OCI-LY1 (cell line): Measurements from ENCODE around the gene ERCC5.

Source experiments
- H2AFZ ChIP-seq: fragments of 200-600 bp; sonication (generic), shearing (Covaris generic); 2 replicates; pipeline ENCODE4 v1.6.0; 2014; ENCODE audit warnings: antibody characterized with exemption, mild to moderate bottlenecking, low read length
- H3F3A ChIP-seq: fragments of 200-600 bp; sonication (generic), shearing (Covaris generic); 2 replicates; pipeline ENCODE4 v1.6.0; 2014; ENCODE audit warnings: mild to moderate bottlenecking, antibody characterized with exemption, low read length, moderate library complexity; ENCODE audit not compliant: insufficient read depth
- H3K27ac ChIP-seq: fragments of 200-600 bp; sonication (generic); 2 replicates; pipeline ENCODE4 v1.5.1; 2014; ENCODE audit warnings: low read length, mixed run types, mild to moderate bottlenecking, low read depth; ENCODE audit not compliant: poor library complexity, severe bottlenecking
- H3K27me3 ChIP-seq: fragments of 200-600 bp; sonication (generic); 2 replicates; pipeline ENCODE4 v1.6.0; 2014; ENCODE audit warnings: antibody characterized with exemption, mild to moderate bottlenecking, low read length, moderate library complexity; ENCODE audit not compliant: insufficient read depth
- H3K36me3 ChIP-seq: fragments of 200-600 bp; sonication (generic); 2 replicates; pipeline ENCODE4 v1.6.1; 2014; ENCODE audit warnings: mild to moderate bottlenecking, antibody characterized with exemption, low read length, moderate library complexity, mixed read lengths; ENCODE audit not compliant: insufficient read depth
- H3K4me1 ChIP-seq: fragments of 200-600 bp; sonication (generic); 2 replicates; pipeline ENCODE4 v1.5.1; 2014; ENCODE audit warnings: mild to moderate bottlenecking, low read length, moderate library complexity; ENCODE audit not compliant: insufficient read depth, severe bottlenecking
- H3K4me2 ChIP-seq: fragments of 200-600 bp; sonication (generic), shearing (Covaris generic); 2 replicates; pipeline ENCODE4 v1.6.1; 2014; ENCODE audit warnings: low read length
- H3K4me3 ChIP-seq: fragments of 200-600 bp; sonication (generic); 2 replicates; pipeline ENCODE4 v1.5.1; 2014; ENCODE audit warnings: low read length, low read depth, mild to moderate bottlenecking, mixed read lengths; ENCODE audit not compliant: poor library complexity, severe bottlenecking
- H3K79me2 ChIP-seq: fragments of 200-600 bp; shearing (Covaris generic); 2 replicates; pipeline ENCODE4 v1.6.1; 2016; ENCODE audit warnings: mixed run types, low read length, mixed read lengths; ENCODE audit not compliant: insufficient read depth
- H3K9ac ChIP-seq: fragments of 200-600 bp; sonication (generic), shearing (Covaris generic); 2 replicates; pipeline ENCODE4 v1.6.1; 2014; ENCODE audit warnings: mild to moderate bottlenecking, low read length, mixed read lengths
- H3K9me2 ChIP-seq: fragments of 200-600 bp; sonication (generic), shearing (Covaris generic); 2 replicates; pipeline ENCODE4 v1.6.1; 2014; ENCODE audit warnings: low read depth, mild to moderate bottlenecking, low read length, mixed read lengths
- H3K9me3 ChIP-seq: fragments of 200-600 bp; shearing (Covaris generic); 2 replicates; pipeline ENCODE4 v1.6.1; 2014; ENCODE audit warnings: low read length, mixed read lengths
- H4K20me1 ChIP-seq: fragments of 200-600 bp; sonication (generic), shearing (Covaris generic); 2 replicates; pipeline ENCODE4 v1.6.0; 2016; ENCODE audit warnings: mild to moderate bottlenecking, low read length; ENCODE audit not compliant: insufficient read depth
- CTCF ChIP-seq: fragments of 200-600 bp; sonication (generic), shearing (Covaris generic); IDR thresholded peaks from 2 replicates; pipeline ENCODE4 v1.5.1; 2017; ENCODE audit warnings: mild to moderate bottlenecking, antibody characterized with exemption, low read length, moderate library complexity, mixed read lengths
- EZH2 ChIP-seq: fragments of 200-600 bp; sonication (generic), shearing (Covaris generic); IDR thresholded peaks from 2 replicates; pipeline ENCODE4 v1.8.0; 2017; ENCODE audit warnings: borderline replicate concordance, mixed run types, mild to moderate bottlenecking, antibody characterized with exemption, low read length, moderate library complexity, mixed read lengths

Gene ERCC5

GRCh38 chr13:102873653-102874052 is 27.8 kb downstream of the ERCC5 start:
- H3K9ac ChIP-seq = no peak overlapping the region
- H4K20me1 ChIP-seq = no peaks in the 10 kb centered on the region
- H3K36me3 ChIP-seq = peaks cover 74% of the 10 kb centered on the region

GRCh38 chr13:102875256-102875655 is 29.4 kb downstream of the ERCC5 start:
- Histone ChIP-seq H3K27me3 (no peaks in the 10 kb centered on the region), H3K4me3 (no peak overlapping the region), H3K79me2 (no peaks in the 10 kb centered on the region), H3K9ac (no peak overlapping the region), H3F3A (0 out of 2 replicates have a peak, but pooled peaks cover 1% of the 10 kb centered on the region), H3K27ac (no peak overlapping the region), H4K20me1 (no peaks in the 10 kb centered on the region), H3K4me2 (no peak overlapping the region), H3K4me1 (peaks cover 4% of the 10 kb centered on the region), H3K9me2 (no peaks in the 10 kb centered on the region), H3K9me3 (no peaks in the 10 kb centered on the region), H2AFZ (no peak overlapping the region), H3K36me3 (peaks cover 60% of the 10 kb centered on the region)
- TF ChIP-seq EZH2 = no peak

More at GRCh38 chr13:102873653-102874052, 27.8 kb downstream of the ERCC5 start:
- Histone ChIP-seq H3K4me3 (no peak overlapping the region), H3K27ac (no peak overlapping the region), H3K9me2 (no peaks in the 10 kb centered on the region), H3K4me2 (no peak overlapping the region), H3F3A (peaks cover 8% of the 10 kb centered on the region; the same call in 1 of the 2 replicates), H3K9me3 (no peaks in the 10 kb centered on the region), H3K27me3 (no peaks in the 10 kb centered on the region), H3K4me1 (peaks cover 4% of the 10 kb centered on the region), H3K79me2 (no peaks in the 10 kb centered on the region), H2AFZ (no peak overlapping the region)
- TF ChIP-seq EZH2 = no peak
- no peak for TF ChIP-seq CTCF

GRCh38 chr13:102877303-102877702 is 31.5 kb downstream of the ERCC5 start:
- no peaks in the 10 kb centered on the region for H3F3A ChIP-seq
- no peak overlapping the region for H3K9ac ChIP-seq
- H3K9me3 ChIP-seq = no peaks in the 10 kb centered on the region
- no peaks in the 10 kb centered on the region for H3K79me2 ChIP-seq
- H3K36me3 ChIP-seq = peaks cover 45% of the 10 kb centered on the region
- H2AFZ ChIP-seq = no peak overlapping the region
- no peak overlapping the region for H3K4me2 ChIP-seq
- H3K27me3 ChIP-seq = no peaks in the 10 kb centered on the region
- no peaks in the 10 kb centered on the region for H4K20me1 ChIP-seq
- no peak overlapping the region for H3K4me3 ChIP-seq
- H3K4me1 ChIP-seq = no peaks in the 10 kb centered on the region
- H3K27ac ChIP-seq = no peak overlapping the region
- TF ChIP-seq EZH2 = no peak
- no peak for TF ChIP-seq CTCF
- no peaks in the 10 kb centered on the region for H3K9me2 ChIP-seq

- no peaks in the 10 kb centered on the region for H3F3A ChIP-seq
- H3K9me2 ChIP-seq = no peaks in the 10 kb centered on the region
- H3K27me3 ChIP-seq = no peaks in the 10 kb centered on the region
- H3K4me3 ChIP-seq = no peak overlapping the region
- H3K4me1 ChIP-seq = no peaks in the 10 kb centered on the region
- H3K9ac ChIP-seq = no peak overlapping the region
- no peak overlapping the region for H2AFZ ChIP-seq
- no peak overlapping the region for H3K4me2 ChIP-seq
- no peak for TF ChIP-seq CTCF
- no peak for TF ChIP-seq EZH2
- no peaks in the 10 kb centered on the region for H3K9me3 ChIP-seq
- H4K20me1 ChIP-seq = no peaks in the 10 kb centered on the region
- H3K36me3 ChIP-seq = peaks cover 33% of the 10 kb centered on the region
- no peak overlapping the region for H3K27ac ChIP-seq
- no peaks in the 10 kb centered on the region for H3K79me2 ChIP-seq
These were observed 32.6 kb downstream of the ERCC5 start for GRCh38 chr13:102878481-102878880.
